PC-3 (cell line): ENCODE data around the gene MTA3. TPM values are rescaled to one million over a fixed set of nuclear protein-coding genes. Genes with fewer than 3 reads are reported as not detected.

Experiments used
- ATAC-seq: fragments of 200-7000 bp; cut with Tn5 transposase; 2 replicates; pipeline ENCODE4 v1.9.1; 2020; ENCODE audit warnings: mild to moderate bottlenecking, moderate library complexity
- BruUV-seq: library from RNA; stranded (reverse); fragments of 400-500 nt; replicated peaks from 2 replicates; lab custom pipeline; 2021; lab: Mats Ljungman, UMichigan
- CTCF ChIA-PET: fragments of 300-600 bp; sonication (Branson Sonifier 250); formaldehyde crosslinking; loops from one replicate; lab custom pipeline; 2022; ENCODE audit warnings: antibody characterized with exemption; lab: Charles Lee
- POLR2A ChIA-PET: fragments of 300-600 bp; sonication (Branson Sonifier 250); formaldehyde crosslinking; loops from one replicate; lab custom pipeline; 2022; ENCODE audit warnings: antibody characterized with exemption; ENCODE audit not compliant: unreplicated experiment; lab: Charles Lee
- DNase-seq: peaks from one replicate; pipeline ENCODE4 v3.0.0-alpha.2; 2015
- H2AFZ ChIP-seq: fragments of 300-600 bp; sonication (generic); 2 replicates; pipeline ENCODE4 v1.6.0; 2016; ENCODE audit warnings: antibody characterized with exemption, low read length
- H3F3A ChIP-seq: fragments of 300-600 bp; sonication (generic); one replicate; pipeline ENCODE4 v1.6.0; 2017; ENCODE audit warnings: antibody characterized with exemption, low read length, control low read depth, mild to moderate bottlenecking; ENCODE audit not compliant: unreplicated experiment
- H3K27ac ChIP-seq: fragments of 300-600 bp; sonication (generic); 2 replicates; pipeline ENCODE4 v1.5.1; 2016; ENCODE audit warnings: mild to moderate bottlenecking, low read length
- H3K27me3 ChIP-seq: fragments of 300-600 bp; sonication (generic); 2 replicates; pipeline ENCODE4 v1.6.1; 2016; ENCODE audit warnings: low read length, mixed read lengths
- H3K36me3 ChIP-seq: fragments of 300-600 bp; sonication (generic); 2 replicates; pipeline ENCODE4 v1.6.1; 2016; ENCODE audit warnings: low read depth, mixed run types, low read length, mixed read lengths
- H3K4me1 ChIP-seq: fragments of 300-600 bp; sonication (generic); 2 replicates; pipeline ENCODE4 v1.5.1; 2016; ENCODE audit warnings: low read length; ENCODE audit not compliant: insufficient read depth
- H3K4me2 ChIP-seq: fragments of 300-600 bp; sonication (generic); 2 replicates; pipeline ENCODE4 v1.6.0; 2016; ENCODE audit warnings: low read length
- H3K4me3 ChIP-seq: fragments of 300-600 bp; sonication (generic); 2 replicates; pipeline ENCODE4 v1.5.1; 2016; ENCODE audit warnings: mild to moderate bottlenecking, low read length, mixed read lengths
- H3K79me2 ChIP-seq: fragments of 300-600 bp; sonication (generic); 2 replicates; pipeline ENCODE4 v1.6.1; 2017; ENCODE audit warnings: low read length, mixed read lengths
- H3K9ac ChIP-seq: fragments of 300-600 bp; sonication (generic); 2 replicates; pipeline ENCODE4 v1.6.0; 2016; ENCODE audit warnings: mild to moderate bottlenecking, low read length
- H3K9me2 ChIP-seq: fragments of 300-600 bp; sonication (generic); replicated peaks from 2 replicates; pipeline ENCODE4 v1.6.1; 2016; ENCODE audit warnings: mixed run types, low read length, mixed read lengths
- H3K9me3 ChIP-seq: fragments of 300-600 bp; sonication (generic); 2 replicates; pipeline ENCODE4 v1.6.1; 2016; ENCODE audit warnings: low read length, mixed read lengths
- H4K20me1 ChIP-seq: fragments of 300-600 bp; sonication (generic); 2 replicates; pipeline ENCODE4 v1.6.1; 2016; ENCODE audit warnings: low read length, mixed read lengths
- EZH2 ChIP-seq: fragments of 300-600 bp; sonication (generic); IDR thresholded peaks from one replicate; pipeline ENCODE4 v1.6.1; 2017; ENCODE audit warnings: antibody characterized with exemption, mild to moderate bottlenecking, low read length; ENCODE audit not compliant: unreplicated experiment
- EZH2phosphoT487 ChIP-seq: fragments of 300-600 bp; sonication (generic); IDR thresholded peaks from 2 replicates; pipeline ENCODE4 v1.6.1; 2018; ENCODE audit warnings: mild to moderate bottlenecking, antibody characterized with exemption, low read length, borderline replicate concordance
- intact Hi-C: fragments of 100-400 bp; cut with micrococcal nuclease; formaldehyde crosslinking; loops from 2 replicates; pipeline ENCODE4 v1.9.0; 2023
- total RNA-seq: library from RNA; depleted of rRNA; stranded (reverse); fragments of >200 nt; gene quantifications from 2 replicates; pipeline ENCODE4 v1.2.3, GENCODE V29; 2014
- TF ChIP-seq, protein P1 (sequence below): fragments of 300-600 bp; sonication (generic); conservative IDR thresholded peaks from 2 replicates; pipeline ENCODE4 v1.5.1; 2017; ENCODE audit warnings: antibody characterized with exemption, low read depth, mild to moderate bottlenecking, low read length

Gene MTA3
- total RNA-seq, 1 experiment from 2014 or later, result 27.3 TPM

DNA sequence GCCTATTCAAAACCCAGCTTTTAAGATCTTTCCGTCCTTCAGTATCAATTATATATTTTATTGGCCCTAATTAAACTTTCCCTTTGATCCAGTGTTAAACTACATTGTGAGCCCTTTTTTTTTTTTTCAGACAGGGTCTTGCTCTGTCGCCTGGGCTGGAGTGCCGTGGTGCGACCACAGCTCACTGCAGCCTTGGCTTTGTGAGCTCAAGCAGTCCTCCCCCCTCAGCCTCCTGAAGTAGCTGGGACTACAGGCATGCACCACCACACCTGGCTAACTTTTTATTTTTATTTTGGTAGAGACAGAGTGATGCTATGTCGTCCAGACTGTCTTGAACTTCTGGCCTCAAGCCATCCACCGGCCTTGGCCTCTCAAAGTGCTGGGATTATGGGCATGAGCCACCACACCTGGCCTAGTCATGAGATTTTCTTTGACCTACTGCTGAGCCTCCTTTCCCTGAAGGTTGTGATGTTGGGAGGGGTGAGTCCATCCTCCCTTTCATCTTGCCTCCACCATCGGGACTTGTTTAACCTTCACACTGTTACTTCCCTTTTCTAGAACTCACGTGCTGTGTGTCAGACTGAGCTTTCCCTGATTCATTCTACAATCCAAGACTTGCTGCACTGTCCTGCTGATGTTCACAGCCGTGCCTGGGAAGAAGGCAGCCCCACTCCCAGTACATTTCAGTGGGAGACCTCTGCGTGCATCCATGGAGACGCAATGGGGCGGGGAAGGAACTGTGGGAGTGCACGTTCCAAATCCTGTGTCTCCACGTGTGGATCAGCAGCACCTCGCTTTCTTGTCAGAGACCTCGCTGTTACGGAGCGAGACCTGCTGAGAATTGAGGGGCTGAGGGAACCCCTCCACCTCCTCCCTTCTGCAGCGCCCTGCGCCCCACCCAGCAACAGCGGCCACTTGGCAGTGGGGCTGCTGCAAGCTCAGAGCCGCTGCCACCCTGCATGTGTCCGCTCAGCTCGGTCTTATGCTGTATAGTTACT is 184.7 kb downstream of the MTA3 start:
- H3K36me3 ChIP-seq, result no peaks in the 10 kb centered on the region
- H3F3A ChIP-seq, result no peaks in the 10 kb centered on the region
- no peak for DNase-seq
- no peak overlapping the region for H3K4me2 ChIP-seq
- CTCF ChIA-PET, result no interaction called here
- H3K27me3 ChIP-seq, result no peaks in the 10 kb centered on the region
- no peak for ATAC-seq
- TF ChIP-seq EZH2phosphoT487, result no peak
- TF ChIP-seq EZH2, result no peak
- TF ChIP-seq, protein P1, sequence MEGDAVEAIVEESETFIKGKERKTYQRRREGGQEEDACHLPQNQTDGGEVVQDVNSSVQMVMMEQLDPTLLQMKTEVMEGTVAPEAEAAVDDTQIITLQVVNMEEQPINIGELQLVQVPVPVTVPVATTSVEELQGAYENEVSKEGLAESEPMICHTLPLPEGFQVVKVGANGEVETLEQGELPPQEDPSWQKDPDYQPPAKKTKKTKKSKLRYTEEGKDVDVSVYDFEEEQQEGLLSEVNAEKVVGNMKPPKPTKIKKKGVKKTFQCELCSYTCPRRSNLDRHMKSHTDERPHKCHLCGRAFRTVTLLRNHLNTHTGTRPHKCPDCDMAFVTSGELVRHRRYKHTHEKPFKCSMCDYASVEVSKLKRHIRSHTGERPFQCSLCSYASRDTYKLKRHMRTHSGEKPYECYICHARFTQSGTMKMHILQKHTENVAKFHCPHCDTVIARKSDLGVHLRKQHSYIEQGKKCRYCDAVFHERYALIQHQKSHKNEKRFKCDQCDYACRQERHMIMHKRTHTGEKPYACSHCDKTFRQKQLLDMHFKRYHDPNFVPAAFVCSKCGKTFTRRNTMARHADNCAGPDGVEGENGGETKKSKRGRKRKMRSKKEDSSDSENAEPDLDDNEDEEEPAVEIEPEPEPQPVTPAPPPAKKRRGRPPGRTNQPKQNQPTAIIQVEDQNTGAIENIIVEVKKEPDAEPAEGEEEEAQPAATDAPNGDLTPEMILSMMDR, result no peak
- H4K20me1 ChIP-seq, result no peaks in the 10 kb centered on the region
- H3K79me2 ChIP-seq, result no peaks in the 10 kb centered on the region
- H3K4me1 ChIP-seq, result no peaks in the 10 kb centered on the region
- no peak overlapping the region for H3K4me3 ChIP-seq
- no peak overlapping the region for H2AFZ ChIP-seq
- H3K9me2 ChIP-seq, result no peaks in the 10 kb centered on the region
- no peaks in the 10 kb centered on the region for H3K9me3 ChIP-seq
- BruUV-seq, result no TSS peak
- intact Hi-C loops, result no loop called here
- POLR2A ChIA-PET, result interaction anchor here (0.5 kb wide), 1 partner anchor 527 kb away, joined by 3 read pairs; no protein-coding TSS in a partner anchor
- H3K27ac ChIP-seq, result no peak overlapping the region
- no peak overlapping the region for H3K9ac ChIP-seq

DNA sequence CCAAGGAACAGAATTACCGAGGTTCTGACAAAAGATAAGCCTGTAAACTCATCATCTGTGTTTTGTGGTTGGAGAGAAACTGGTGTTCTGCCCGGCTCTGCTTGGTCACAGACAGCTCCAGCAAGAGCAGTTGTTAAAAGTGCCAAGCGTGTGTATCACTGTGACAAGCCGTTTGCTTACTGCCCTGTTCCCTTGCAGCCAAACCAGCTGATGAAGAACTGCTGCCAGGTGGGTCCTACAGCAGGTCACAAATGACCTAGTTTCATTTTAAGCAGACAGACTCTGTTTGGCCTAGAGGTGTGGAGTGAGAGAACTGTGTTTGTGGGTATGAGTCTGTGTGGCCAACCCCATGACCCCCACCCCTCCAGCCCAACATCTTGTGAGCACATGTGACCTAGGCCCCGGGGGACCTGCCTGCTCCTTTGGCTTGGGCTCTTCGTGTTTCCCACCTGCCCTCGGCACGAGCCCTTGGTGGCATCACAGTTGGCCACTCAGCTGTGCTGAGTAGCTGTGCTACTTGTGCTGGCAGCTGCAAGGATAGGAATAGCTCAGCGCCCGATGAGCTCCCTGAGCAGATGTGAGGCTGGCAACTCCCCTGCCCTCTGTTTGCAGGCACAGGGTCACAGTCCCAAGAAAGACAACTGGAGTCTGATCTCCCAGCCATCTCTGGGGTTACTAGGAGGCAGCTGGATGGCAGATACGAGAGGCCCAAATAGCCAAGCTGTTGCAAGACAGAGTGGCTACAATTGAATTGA is 185.8 kb downstream of the MTA3 start:
- no peak for TF ChIP-seq EZH2phosphoT487
- TF ChIP-seq, protein P1, result no peak
- no peak for TF ChIP-seq EZH2
- POLR2A ChIA-PET, result no interaction called here
- H3K9me2 ChIP-seq, result no peaks in the 10 kb centered on the region
- no peaks in the 10 kb centered on the region for H3K27me3 ChIP-seq
- no peak overlapping the region for H3K4me2 ChIP-seq
- no peaks in the 10 kb centered on the region for H3K79me2 ChIP-seq
- DNase-seq (no peak), ATAC-seq (no peak)
- no peak overlapping the region for H2AFZ ChIP-seq
- no peaks in the 10 kb centered on the region for H3K9me3 ChIP-seq
- H4K20me1 ChIP-seq, result no peaks in the 10 kb centered on the region
- H3K9ac ChIP-seq, result no peak overlapping the region
- H3K27ac ChIP-seq, result no peak overlapping the region
- BruUV-seq, result no TSS peak
- no peak overlapping the region for H3K4me3 ChIP-seq
- intact Hi-C loops, result no loop called here
- no peaks in the 10 kb centered on the region for H3K4me1 ChIP-seq
- CTCF ChIA-PET, result no interaction called here
- no peaks in the 10 kb centered on the region for H3K36me3 ChIP-seq
- no peaks in the 10 kb centered on the region for H3F3A ChIP-seq
